Activated CD4-positive, alpha-beta T cell treated with anti-CD3 and anti-CD28 coated beads for 36 hours (primary cell): ENCODE measurements around the gene PRKAG2. TPM values are rescaled to one million over a fixed set of nuclear protein-coding genes. Genes with fewer than 3 reads are reported as not detected.

ENCODE experiments used
- ATAC-seq: fragments of 200-7000 bp; cut with Tn5 transposase; one replicate; pipeline ENCODE4 v1.10.0; 2021; ENCODE audit warnings: mild to moderate bottlenecking, moderate library complexity
- CTCF ChIA-PET: fragments of 350-600 bp; sonication (Branson Sonifier 250); formaldehyde crosslinking; loops from one replicate; lab custom pipeline; 2021; ENCODE audit warnings: antibody characterized with exemption; lab: Charles Lee
- POLR2A ChIA-PET: fragments of 350-600 bp; sonication (Branson Sonifier 250); formaldehyde crosslinking; loops from one replicate; lab custom pipeline; 2021; ENCODE audit warnings: antibody characterized with exemption, inconsistent platforms; lab: Charles Lee
- DNase-seq: peaks from one replicate; pipeline ENCODE4 v3.0.0-alpha.2; 2020
- H3K27ac Mint-ChIP-seq: one replicate; pipeline ENCODE4 v1.8.0; 2021; ENCODE audit warnings: mixed read lengths
- H3K27me3 Mint-ChIP-seq: one replicate; pipeline ENCODE4 v1.8.0; 2021; ENCODE audit warnings: mixed read lengths
- H3K36me3 Mint-ChIP-seq: one replicate; pipeline ENCODE4 v1.8.0; 2021; ENCODE audit warnings: low read depth, mixed read lengths
- H3K4me1 Mint-ChIP-seq: one replicate; pipeline ENCODE4 v1.8.0; 2021; ENCODE audit warnings: mixed read lengths
- H3K4me3 Mint-ChIP-seq: one replicate; pipeline ENCODE4 v1.8.0; 2021; ENCODE audit warnings: mild to moderate bottlenecking, moderate library complexity, mixed read lengths
- H3K9me3 Mint-ChIP-seq: one replicate; pipeline ENCODE4 v1.8.0; 2021; ENCODE audit warnings: low read depth, mixed read lengths
- intact Hi-C, 2 experiments: fragments of 100-400 bp; cut with DNase I in 1 of 2; cut with micrococcal nuclease in 1 of 2; formaldehyde crosslinking; loops; one replicate each; pipeline versions ENCODE4 v1.14.2 to v1.15.1; 2022 to 2024; cut with DNase I, micrococcal nuclease
- total RNA-seq, 2 experiments: library from RNA; stranded (reverse); gene quantifications; one replicate each; pipeline ENCODE4 v1.2.3, GENCODE V29; 2021

Gene PRKAG2
- total RNA-seq, 2 experiments from 2014 or later = 19.6 to 21.5 TPM

DNA sequence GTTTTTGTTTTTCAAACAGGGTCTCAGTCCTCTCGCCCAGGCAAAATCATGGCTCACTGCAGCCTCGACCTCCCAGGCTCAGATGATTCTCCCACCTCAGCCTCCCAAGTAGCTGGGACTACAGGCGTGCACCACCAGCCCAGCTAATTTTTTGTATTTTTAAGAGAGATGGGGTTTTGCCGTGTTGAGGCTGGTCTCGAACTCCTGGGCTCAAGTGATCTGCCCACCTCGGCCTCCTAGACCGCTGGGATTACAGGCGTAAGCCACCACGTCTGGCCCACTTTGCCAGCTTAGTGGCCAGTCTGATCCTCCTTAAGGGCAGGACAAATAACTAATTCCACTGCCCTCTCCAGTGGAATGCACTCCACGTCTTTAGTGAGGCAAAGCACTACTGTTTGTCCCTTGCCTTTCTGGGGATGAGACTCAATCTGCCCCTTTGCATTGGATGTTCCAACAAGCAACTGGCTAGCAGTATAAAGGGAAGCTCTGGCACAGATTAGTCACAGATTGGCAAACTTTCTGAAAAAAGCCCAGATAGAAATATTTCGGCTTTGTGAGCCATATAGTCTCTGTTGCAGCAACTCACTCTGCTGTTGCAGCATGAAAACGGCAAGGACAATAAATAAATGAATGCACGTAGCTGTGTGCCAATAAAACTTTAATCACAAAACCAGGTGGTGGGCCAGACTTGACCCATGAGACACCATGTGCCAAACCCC lies 213.4 kb downstream of the PRKAG2 start:
- CTCF ChIA-PET = interaction anchor here (0.5 kb wide), 1 partner anchor 54 kb away, joined by 3 read pairs; no protein-coding TSS in a partner anchor
- Mint-ChIP-seq H3K36me3 (peaks cover 11% of the 10 kb centered on the region), H3K4me1 (no peaks in the 10 kb centered on the region), H3K4me3 (no peak overlapping the region), H3K9me3 (peaks cover 7% of the 10 kb centered on the region), H3K27me3 (no peaks in the 10 kb centered on the region), H3K27ac (no peak overlapping the region)
- POLR2A ChIA-PET = interaction anchor here (0.6 kb wide), 1 partner anchor 21 kb away, joined by 3 read pairs; no protein-coding TSS in a partner anchor
- DNase-seq = no peak
- no peak for ATAC-seq
- intact Hi-C loops = no loop called here

DNA sequence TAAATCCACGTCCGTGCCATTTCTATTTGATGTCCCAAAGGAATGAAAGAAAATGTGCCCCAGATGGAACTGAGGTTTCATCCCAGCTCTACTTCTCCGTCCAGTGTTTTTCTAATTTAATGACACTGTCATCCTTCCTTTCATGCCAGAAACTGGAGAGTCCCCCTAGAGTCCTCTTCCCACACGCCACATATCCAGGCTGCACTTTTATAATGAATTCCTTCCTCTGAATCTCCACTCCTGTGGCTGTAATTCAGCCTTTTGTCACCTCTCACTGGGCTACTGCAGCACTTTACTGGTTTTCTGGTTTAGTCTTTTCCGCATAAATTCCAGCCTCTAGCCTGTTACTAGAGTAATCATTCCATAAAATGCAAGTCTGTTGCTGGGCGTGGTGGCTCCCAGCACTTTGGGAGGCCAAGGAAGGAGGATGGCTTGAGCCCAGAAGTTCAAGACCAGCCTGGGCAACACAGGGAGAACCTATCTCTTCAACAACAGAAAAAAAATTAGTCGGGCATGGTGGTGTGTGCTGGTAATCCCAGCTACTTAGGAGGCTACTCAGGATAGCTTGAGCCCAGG lies 214.6 kb downstream of the PRKAG2 start:
- Mint-ChIP-seq H3K27ac (no peak overlapping the region), H3K9me3 (peaks cover 4% of the 10 kb centered on the region), H3K36me3 (peaks cover 3% of the 10 kb centered on the region), H3K4me1 (no peaks in the 10 kb centered on the region), H3K27me3 (no peaks in the 10 kb centered on the region), H3K4me3 (no peak overlapping the region)
- ATAC-seq (no peak), DNase-seq (no peak)
- POLR2A ChIA-PET = no interaction called here
- intact Hi-C loops = no loop called here
- CTCF ChIA-PET = no interaction called here

DNA sequence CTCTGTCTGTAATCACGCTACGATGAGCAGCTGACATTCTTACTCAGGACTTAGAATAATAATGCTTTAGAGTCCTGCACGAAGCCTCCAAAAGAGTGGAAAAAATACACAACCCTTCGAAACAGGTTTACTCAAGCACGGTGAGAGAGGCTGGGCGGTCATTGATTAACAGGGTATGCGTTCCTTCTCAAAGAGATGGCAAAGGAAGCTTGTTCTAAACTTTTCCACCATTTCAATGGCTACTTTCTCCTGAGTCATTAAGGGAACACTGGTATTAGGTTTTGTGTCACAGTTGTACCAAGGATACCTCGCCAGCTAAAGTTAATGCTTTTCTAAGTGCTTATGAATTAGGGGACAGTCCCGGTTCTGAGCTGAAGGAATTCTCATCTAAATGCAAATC lies 215.3 kb downstream of the PRKAG2 start:
- H3K27me3 Mint-ChIP-seq = no peaks in the 10 kb centered on the region
- CTCF ChIA-PET = interaction anchor here (0.7 kb wide), 1 partner anchor 71 kb away, joined by 3 read pairs; no protein-coding TSS in a partner anchor
- H3K9me3 Mint-ChIP-seq = no peaks in the 10 kb centered on the region
- POLR2A ChIA-PET = no interaction called here
- H3K36me3 Mint-ChIP-seq = peaks cover 2% of the 10 kb centered on the region
- DNase-seq = no peak
- no peak for ATAC-seq
- H3K4me1 Mint-ChIP-seq = no peaks in the 10 kb centered on the region
- no peak overlapping the region for H3K4me3 Mint-ChIP-seq
- H3K27ac Mint-ChIP-seq = no peak overlapping the region
- intact Hi-C loops = no loop called here

DNA sequence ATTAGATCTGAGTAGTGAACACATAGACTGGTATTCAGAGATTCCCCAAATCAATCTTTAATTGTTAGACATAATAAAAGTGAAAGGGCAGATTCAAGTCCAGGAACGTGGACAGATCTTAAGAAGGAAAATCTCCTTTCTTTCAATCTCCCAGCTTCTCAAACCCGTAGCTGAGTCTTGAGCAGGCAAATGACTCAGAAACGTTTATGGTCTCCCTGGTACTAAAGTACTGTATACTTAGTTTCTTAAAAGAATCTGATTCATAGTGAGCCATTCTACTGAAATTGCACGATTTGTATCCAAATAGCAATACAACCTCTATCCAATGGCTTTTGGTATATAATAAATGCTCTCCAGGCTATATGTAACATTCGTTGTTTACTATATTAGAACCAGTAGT lies 216.8 kb downstream of the PRKAG2 start:
- Mint-ChIP-seq H3K27ac (no peak overlapping the region), H3K36me3 (peaks cover 2% of the 10 kb centered on the region), H3K9me3 (no peaks in the 10 kb centered on the region), H3K27me3 (no peaks in the 10 kb centered on the region), H3K4me3 (no peak overlapping the region), H3K4me1 (no peaks in the 10 kb centered on the region)
- intact Hi-C loops = no loop called here
- ChIA-PET CTCF (interaction anchor here (1.3 to 1.4 kb wide), 2 partner anchors 26 to 28 kb away, joined by 3 read pairs; no protein-coding TSS in a partner anchor), POLR2A (no interaction called here)
- ATAC-seq = no peak
- no peak for DNase-seq

DNA sequence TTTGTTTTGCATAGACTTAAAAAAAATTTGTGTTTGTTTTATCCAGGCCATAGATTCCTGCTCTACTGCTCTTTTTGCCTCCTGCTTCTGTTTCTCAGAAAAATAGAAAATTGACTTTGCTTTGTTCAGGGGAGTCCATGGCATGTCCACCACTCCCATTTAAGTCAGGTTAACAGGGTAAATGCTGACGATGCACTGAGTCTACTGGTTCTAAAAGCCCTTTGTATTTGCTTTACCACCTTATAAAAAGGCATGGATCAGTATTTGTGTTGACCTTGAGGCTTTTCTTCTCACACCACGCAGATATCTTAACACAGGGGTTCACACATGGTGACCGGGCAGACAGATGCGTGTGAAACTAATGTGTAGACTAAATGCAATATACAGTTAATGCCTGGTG lies 217.7 kb downstream of the PRKAG2 start:
- peaks cover 2% of the 10 kb centered on the region for H3K36me3 Mint-ChIP-seq
- ChIA-PET POLR2A (no interaction called here), CTCF (interaction anchor here (1.3 kb wide), 1 partner anchor 27 kb away, joined by 3 read pairs; no protein-coding TSS in a partner anchor)
- H3K4me3 Mint-ChIP-seq = no peak overlapping the region
- DNase-seq (no peak), ATAC-seq (no peak)
- no peaks in the 10 kb centered on the region for H3K27me3 Mint-ChIP-seq
- no peaks in the 10 kb centered on the region for H3K4me1 Mint-ChIP-seq
- H3K9me3 Mint-ChIP-seq = no peaks in the 10 kb centered on the region
- no peak overlapping the region for H3K27ac Mint-ChIP-seq
- intact Hi-C loops = no loop called here

DNA sequence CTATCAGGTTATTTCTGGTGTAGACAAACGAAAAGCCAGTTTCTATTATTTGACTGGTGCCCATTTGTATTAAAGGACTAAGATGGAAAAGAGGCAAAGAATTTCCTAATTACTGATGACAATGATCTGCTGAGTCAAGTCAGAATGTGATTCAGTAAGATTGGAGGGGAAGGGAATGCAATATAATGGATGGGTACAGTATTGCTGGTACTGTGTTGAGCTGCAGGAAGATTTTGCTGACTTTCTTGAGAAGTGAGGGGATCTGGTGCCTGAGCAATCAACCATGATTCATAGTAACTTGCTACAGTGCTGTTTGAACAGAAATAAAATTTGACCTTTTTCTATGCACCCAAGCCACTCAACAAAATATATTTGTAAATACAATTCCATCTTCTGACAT lies 218.1 kb downstream of the PRKAG2 start:
- intact Hi-C loops = no loop called here
- Mint-ChIP-seq H3K27ac (no peak overlapping the region), H3K27me3 (no peaks in the 10 kb centered on the region), H3K9me3 (no peaks in the 10 kb centered on the region), H3K4me3 (no peak overlapping the region), H3K4me1 (no peaks in the 10 kb centered on the region), H3K36me3 (peaks cover 2% of the 10 kb centered on the region)
- ChIA-PET CTCF (interaction anchor here (1.3 kb wide), 1 partner anchor 27 kb away, joined by 3 read pairs; no protein-coding TSS in a partner anchor), POLR2A (no interaction called here)
- ATAC-seq (no peak), DNase-seq (no peak)

DNA sequence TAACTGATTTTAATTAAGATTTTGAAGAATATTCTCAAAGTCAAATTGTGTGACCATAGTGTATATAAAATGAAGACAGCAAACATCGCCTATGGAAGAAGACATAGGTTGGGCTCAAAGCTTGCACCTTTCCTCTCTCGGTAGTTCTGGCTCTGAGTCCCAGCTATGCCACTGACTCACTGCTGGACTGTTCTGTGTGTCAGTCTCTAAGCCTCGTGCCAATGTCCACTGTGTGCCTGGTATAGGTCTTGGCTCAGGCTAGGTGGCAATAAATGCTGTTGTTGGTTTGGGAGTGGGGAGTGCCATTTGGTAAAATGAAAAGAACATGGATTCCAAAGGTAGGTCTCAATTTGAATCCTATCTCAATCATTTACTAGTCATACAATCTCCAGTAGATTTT lies 219.7 kb downstream of the PRKAG2 start:
- Mint-ChIP-seq H3K4me1 (no peaks in the 10 kb centered on the region), H3K27me3 (no peaks in the 10 kb centered on the region), H3K4me3 (no peak overlapping the region), H3K27ac (no peak overlapping the region), H3K9me3 (no peaks in the 10 kb centered on the region), H3K36me3 (peaks cover 2% of the 10 kb centered on the region)
- ChIA-PET CTCF (no interaction called here), POLR2A (no interaction called here)
- intact Hi-C loops = no loop called here
- ATAC-seq = no peak
- no peak for DNase-seq

DNA sequence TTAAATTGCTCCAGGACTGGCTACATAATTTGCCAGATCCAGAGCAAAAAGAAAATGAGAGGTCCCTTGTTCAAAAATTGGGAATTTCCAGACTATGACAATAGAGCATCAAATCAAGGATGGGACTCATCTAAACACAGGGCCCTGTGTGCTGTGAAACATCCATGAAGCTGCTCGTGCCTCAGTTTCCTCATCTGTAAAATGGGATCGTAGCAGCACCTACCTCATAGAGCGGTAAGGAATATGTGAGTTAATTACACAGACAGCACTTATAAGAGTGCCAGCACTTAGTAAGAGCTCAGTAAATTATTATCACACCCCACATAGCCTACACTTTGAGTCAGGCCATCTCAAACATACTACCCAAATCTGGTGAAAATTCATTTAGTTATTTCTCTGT lies 221.4 kb downstream of the PRKAG2 start:
- H3K4me3 Mint-ChIP-seq = no peak overlapping the region
- H3K27ac Mint-ChIP-seq = no peak overlapping the region
- peaks cover 2% of the 10 kb centered on the region for H3K36me3 Mint-ChIP-seq
- intact Hi-C loops = no loop called here
- ChIA-PET CTCF (interaction anchor here (0.7 to 1.8 kb wide), 2 partner anchors 13 to 22 kb away, joined by 3 to 6 read pairs; no protein-coding TSS in a partner anchor), POLR2A (no interaction called here)
- no peaks in the 10 kb centered on the region for H3K9me3 Mint-ChIP-seq
- DNase-seq = no peak
- no peaks in the 10 kb centered on the region for H3K27me3 Mint-ChIP-seq
- ATAC-seq = no peak
- H3K4me1 Mint-ChIP-seq = no peaks in the 10 kb centered on the region

DNA sequence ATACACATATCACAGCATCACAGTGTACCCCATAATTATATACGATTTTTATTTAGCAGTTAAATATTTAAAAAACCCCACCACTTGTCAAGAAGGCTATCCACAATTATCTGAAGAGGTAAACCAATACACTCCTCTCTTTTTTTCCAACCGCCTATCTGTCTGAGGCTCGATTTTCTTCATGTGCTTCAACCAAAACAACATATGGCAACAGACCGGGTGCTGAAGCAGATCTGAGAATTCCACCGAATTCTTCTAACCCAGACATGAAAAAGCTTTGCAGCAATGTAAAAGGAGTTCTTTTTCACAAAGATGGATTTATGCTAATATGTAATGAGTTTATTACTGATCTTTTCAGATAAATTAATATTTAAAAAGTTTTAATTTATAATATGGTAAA lies 224.8 kb downstream of the PRKAG2 start:
- ChIA-PET CTCF (interaction anchor here (0.6 to 1.0 kb wide), 2 partner anchors 104 to 351 kb away, joined by 4 to 5 read pairs; no protein-coding TSS in a partner anchor), POLR2A (no interaction called here)
- Mint-ChIP-seq H3K4me3 (no peak overlapping the region), H3K4me1 (no peaks in the 10 kb centered on the region), H3K27ac (no peak overlapping the region), H3K27me3 (no peaks in the 10 kb centered on the region), H3K9me3 (no peaks in the 10 kb centered on the region), H3K36me3 (no peaks in the 10 kb centered on the region)
- ATAC-seq (no peak), DNase-seq (no peak)
- intact Hi-C loops = no loop called here

DNA sequence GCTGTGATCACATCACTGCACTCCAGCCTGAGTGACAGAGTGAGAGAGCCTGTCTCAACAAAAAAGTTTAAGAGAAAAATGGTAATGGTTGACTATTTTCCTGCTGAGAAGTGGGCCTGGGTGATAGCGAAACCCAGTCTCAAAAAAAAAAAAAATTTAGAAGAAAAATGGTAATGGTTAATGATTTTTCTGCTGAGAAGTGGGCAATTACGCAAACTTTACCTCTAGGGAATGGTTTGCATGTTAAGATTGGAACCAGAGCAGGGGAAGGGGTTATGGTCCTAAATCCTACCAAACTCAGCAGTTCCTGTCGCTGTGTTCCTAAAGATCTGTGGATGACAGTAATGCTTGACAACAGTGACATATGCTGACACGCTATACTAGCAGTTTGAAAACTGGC lies 226.8 kb downstream of the PRKAG2 start:
- H3K4me1 Mint-ChIP-seq = no peaks in the 10 kb centered on the region
- DNase-seq (no peak), ATAC-seq (no peak)
- no peaks in the 10 kb centered on the region for H3K27me3 Mint-ChIP-seq
- H3K27ac Mint-ChIP-seq = no peak overlapping the region
- intact Hi-C loops = no loop called here
- H3K9me3 Mint-ChIP-seq = peaks cover 2% of the 10 kb centered on the region
- peaks cover 2% of the 10 kb centered on the region for H3K36me3 Mint-ChIP-seq
- H3K4me3 Mint-ChIP-seq = no peak overlapping the region
- POLR2A ChIA-PET = no interaction called here
- CTCF ChIA-PET = no interaction called here

DNA sequence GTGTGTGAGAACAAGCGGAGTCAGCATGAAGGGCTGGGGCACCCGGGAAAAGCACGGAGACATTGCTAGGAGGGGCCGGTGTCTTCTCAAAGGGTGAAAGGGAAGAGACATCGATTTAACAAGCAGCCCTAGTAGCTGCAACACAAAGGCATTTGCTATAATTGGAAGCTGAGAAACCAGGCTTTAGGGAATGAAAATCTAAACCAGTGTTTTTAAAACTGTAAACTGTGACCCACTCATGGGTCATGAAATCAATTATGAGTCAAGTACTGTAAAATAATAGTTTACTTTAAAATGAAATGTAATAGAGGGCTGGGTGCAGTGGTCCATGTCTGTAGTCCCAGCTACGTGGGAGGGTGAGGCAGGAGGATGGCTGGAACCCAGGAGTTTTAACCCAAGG lies 228.5 kb downstream of the PRKAG2 start:
- no peaks in the 10 kb centered on the region for H3K4me1 Mint-ChIP-seq
- intact Hi-C loops = no loop called here
- no peak for ATAC-seq
- H3K36me3 Mint-ChIP-seq = peaks cover 2% of the 10 kb centered on the region
- no peaks in the 10 kb centered on the region for H3K27me3 Mint-ChIP-seq
- DNase-seq = no peak
- H3K9me3 Mint-ChIP-seq = peaks cover 2% of the 10 kb centered on the region
- CTCF ChIA-PET = interaction anchor here (2.3 kb wide), 1 partner anchor 15 kb away, joined by 7 read pairs; no protein-coding TSS in a partner anchor
- H3K27ac Mint-ChIP-seq = no peak overlapping the region
- POLR2A ChIA-PET = no interaction called here
- no peak overlapping the region for H3K4me3 Mint-ChIP-seq

DNA sequence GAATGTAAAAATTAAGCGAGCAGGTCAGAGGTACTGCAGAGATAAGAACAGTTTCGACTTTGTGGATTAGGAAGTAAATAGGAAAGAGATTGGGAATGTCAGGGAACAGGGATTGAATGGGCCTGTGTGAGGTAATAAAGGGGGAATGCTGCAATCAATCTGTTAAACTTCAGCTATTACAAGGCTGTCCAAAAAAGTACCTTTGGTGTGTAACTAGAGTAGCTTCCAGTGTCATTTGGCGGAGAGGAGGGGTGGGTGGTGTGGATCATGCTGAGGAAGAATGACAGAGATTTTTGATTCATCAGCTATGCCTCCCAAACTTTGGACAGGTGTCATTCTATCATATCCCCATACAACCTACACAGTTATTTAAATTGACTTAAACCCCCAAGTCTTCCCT lies 229.0 kb downstream of the PRKAG2 start:
- peaks cover 2% of the 10 kb centered on the region for H3K9me3 Mint-ChIP-seq
- intact Hi-C loops = no loop called here
- ATAC-seq (no peak), DNase-seq (no peak)
- no peak overlapping the region for H3K27ac Mint-ChIP-seq
- ChIA-PET CTCF (interaction anchor here (2.3 kb wide), 1 partner anchor 15 kb away, joined by 7 read pairs; no protein-coding TSS in a partner anchor), POLR2A (no interaction called here)
- H3K36me3 Mint-ChIP-seq = peaks cover 2% of the 10 kb centered on the region
- no peak overlapping the region for H3K4me3 Mint-ChIP-seq
- no peaks in the 10 kb centered on the region for H3K27me3 Mint-ChIP-seq
- H3K4me1 Mint-ChIP-seq = no peaks in the 10 kb centered on the region
